ENCODE data around the gene GNG7. TPM values are rescaled to one million over a fixed set of nuclear protein-coding genes. Genes with fewer than 3 reads are reported as not detected.
A peak's percentile ranks its signal among the peaks of the same experiment; 100 is the strongest.
"Not testable (repeated sequence)": the region's sequence is repeated elsewhere in the genome, so short reads cannot be mapped to it uniquely, and the experiment has no call there.

The GNG7 gene
- polyA plus RNA-seq, 1 experiment, result 0.22 TPM

DNA sequence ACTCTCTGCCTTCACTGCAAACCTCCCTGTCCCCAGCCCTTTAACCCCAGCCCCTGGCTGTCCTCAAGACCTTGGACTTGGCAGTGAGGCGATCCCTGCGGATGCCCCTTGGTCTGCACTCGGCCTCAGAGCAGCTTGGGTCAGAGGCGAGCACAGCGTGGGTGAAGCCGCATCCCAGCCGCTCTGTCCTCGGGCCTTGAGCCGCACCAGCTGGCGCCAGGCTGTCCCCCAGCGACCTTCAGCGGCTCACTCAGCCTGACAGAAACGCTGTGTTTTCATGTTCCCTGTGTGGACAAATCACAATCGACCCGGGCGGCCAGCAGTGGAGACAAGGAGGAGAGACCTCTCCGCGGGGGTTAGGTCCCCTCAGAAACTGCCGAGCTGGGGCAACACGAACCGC, 52.0 kb downstream of the GNG7 start:
- H3K36me3 ChIP-seq (ENCODE audit: control insufficient read depth, insufficient read depth, low read length), result no peaks in the 10 kb centered on the region
- POLR2A ChIA-PET, result no interaction called here
- DNase-seq (ENCODE audit: low read depth), result no peak
- peaks cover 6% of the 10 kb centered on the region for H3K27me3 ChIP-seq (ENCODE audit: control insufficient read depth, insufficient read depth, low read length)
- no peak overlapping the region for H3K4me3 ChIP-seq (ENCODE audit: low read depth, low read length)
- TF ChIP-seq, protein P1, sequence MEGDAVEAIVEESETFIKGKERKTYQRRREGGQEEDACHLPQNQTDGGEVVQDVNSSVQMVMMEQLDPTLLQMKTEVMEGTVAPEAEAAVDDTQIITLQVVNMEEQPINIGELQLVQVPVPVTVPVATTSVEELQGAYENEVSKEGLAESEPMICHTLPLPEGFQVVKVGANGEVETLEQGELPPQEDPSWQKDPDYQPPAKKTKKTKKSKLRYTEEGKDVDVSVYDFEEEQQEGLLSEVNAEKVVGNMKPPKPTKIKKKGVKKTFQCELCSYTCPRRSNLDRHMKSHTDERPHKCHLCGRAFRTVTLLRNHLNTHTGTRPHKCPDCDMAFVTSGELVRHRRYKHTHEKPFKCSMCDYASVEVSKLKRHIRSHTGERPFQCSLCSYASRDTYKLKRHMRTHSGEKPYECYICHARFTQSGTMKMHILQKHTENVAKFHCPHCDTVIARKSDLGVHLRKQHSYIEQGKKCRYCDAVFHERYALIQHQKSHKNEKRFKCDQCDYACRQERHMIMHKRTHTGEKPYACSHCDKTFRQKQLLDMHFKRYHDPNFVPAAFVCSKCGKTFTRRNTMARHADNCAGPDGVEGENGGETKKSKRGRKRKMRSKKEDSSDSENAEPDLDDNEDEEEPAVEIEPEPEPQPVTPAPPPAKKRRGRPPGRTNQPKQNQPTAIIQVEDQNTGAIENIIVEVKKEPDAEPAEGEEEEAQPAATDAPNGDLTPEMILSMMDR (IDR thresholded peaks at IDR 0.05; ENCODE audit: insufficient read depth, low read depth, low read length), result no peak
- CTCF ChIA-PET, result interaction anchor here (12.3 kb wide), 1 partner anchor 98 kb away, joined by 244 read pairs; no protein-coding TSS in a partner anchor

DNA sequence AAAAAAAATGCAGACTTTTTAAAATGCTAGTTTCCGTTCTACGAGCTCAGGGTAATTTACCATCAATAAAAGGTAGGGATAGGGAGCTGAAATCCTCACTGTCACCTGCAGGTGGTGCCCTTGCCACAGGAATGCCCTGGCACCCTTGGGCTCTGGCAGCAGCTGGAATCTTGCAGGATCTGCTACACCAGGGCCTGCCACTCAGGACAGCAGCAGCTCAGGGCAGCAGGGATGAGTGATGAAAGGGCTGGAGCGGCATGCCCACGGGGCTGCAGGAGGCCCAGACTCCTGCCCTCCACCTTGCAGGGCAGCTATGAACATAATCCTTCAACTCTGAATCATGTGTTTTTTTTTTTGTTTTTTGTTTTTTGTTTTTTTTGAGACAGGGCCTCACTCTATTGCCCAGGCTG, 54.0 kb downstream of the GNG7 start:
- H3K36me3 ChIP-seq (ENCODE audit: control insufficient read depth, insufficient read depth, low read length), result no peaks in the 10 kb centered on the region
- ChIA-PET POLR2A (no interaction called here), CTCF (interaction anchor here (0.6 to 12.3 kb wide), 36 partner anchors 9 to 302 kb away, joined by 3 to 244 read pairs (median 5); partner anchors contain the start of genes SLC39A3, ZNF555 and ZNF57)
- no peak for DNase-seq (ENCODE audit: low read depth)
- H3K27me3 ChIP-seq (ENCODE audit: control insufficient read depth, insufficient read depth, low read length), result peaks cover 2% of the 10 kb centered on the region; the same call in 1 of the 2 replicates
- TF ChIP-seq, protein P1 (IDR thresholded peaks at IDR 0.05; ENCODE audit: insufficient read depth, low read depth, low read length), result peak; percentile 70
- no peak overlapping the region for H3K4me3 ChIP-seq (ENCODE audit: low read depth, low read length)

DNA sequence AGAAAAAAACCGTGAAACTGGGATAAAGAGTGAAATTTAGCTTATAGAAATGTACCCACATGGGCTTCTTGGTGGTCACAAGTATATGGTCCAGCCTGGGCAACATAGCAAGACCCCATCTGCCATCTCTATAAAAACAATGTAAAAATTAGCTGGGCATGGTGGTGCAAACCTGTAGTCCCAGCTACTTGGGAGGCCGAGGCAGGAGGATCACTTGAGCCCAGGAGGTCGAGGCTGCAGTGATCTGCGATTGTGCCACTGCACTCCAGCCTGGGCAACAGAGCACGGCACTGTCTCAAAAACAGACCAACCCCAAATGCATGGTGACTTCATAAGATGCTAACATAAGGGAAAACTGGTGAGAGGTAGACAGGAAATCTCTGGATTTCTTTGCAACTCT, 54.4 kb downstream of the GNG7 start:
- peaks cover 2% of the 10 kb centered on the region; the same call in 1 of the 2 replicates for H3K27me3 ChIP-seq (ENCODE audit: control insufficient read depth, insufficient read depth, low read length)
- H3K4me3 ChIP-seq (ENCODE audit: low read depth, low read length), result no peak overlapping the region
- TF ChIP-seq, protein P1 (IDR thresholded peaks at IDR 0.05; ENCODE audit: insufficient read depth, low read depth, low read length), result no peak
- DNase-seq (ENCODE audit: low read depth), result no peak
- ChIA-PET CTCF (interaction anchor here (0.6 to 12.3 kb wide), 36 partner anchors 10 to 302 kb away, joined by 3 to 244 read pairs (median 5); partner anchors contain the start of genes SLC39A3, ZNF555 and ZNF57), POLR2A (no interaction called here)
- no peaks in the 10 kb centered on the region for H3K36me3 ChIP-seq (ENCODE audit: control insufficient read depth, insufficient read depth, low read length)

DNA sequence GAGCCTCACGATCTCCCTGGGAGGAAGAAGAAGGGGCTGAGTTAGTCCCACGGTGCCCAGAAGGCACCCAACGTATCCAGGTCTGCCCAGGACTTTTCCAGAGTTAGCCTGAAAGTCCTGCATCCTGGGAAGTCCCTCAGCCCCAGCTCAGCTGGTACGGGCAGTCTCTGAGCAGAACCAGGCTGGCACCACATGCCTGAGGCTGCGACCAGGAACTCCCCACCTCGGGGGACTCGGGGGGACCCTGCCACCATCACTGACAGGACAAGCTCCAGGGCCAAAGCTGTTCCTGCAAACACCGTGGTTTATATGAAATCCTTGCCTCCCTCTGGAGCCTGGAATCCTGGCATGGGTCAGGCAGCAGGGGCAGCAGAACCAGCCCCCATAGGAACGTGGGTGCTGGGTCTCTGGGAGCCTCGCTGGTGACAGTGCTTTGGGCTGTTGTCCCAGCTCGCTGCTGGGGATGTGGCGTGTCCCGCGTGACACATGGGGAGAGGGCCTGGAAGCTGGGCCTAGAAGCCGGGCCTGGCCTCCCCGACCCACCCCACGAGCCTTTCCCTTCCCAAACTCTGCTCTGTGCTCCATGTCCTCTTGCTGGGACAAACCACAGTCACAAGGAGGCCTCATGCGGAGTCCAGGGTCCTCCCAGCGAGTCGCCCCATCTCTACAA, 55.5 kb downstream of the GNG7 start:
- ChIA-PET CTCF (interaction anchor here (1.5 to 12.3 kb wide), 4 partner anchors 11 to 253 kb away, joined by 3 to 244 read pairs (median 10); no protein-coding TSS in a partner anchor), POLR2A (no interaction called here)
- TF ChIP-seq, protein P1 (IDR thresholded peaks at IDR 0.05; ENCODE audit: insufficient read depth, low read depth, low read length), result no peak
- no peak for DNase-seq (ENCODE audit: low read depth)
- no peaks in the 10 kb centered on the region for H3K36me3 ChIP-seq (ENCODE audit: control insufficient read depth, insufficient read depth, low read length)
- no peaks in the 10 kb centered on the region for H3K27me3 ChIP-seq (ENCODE audit: control insufficient read depth, insufficient read depth, low read length)
- H3K4me3 ChIP-seq (ENCODE audit: low read depth, low read length), result no peak overlapping the region

DNA sequence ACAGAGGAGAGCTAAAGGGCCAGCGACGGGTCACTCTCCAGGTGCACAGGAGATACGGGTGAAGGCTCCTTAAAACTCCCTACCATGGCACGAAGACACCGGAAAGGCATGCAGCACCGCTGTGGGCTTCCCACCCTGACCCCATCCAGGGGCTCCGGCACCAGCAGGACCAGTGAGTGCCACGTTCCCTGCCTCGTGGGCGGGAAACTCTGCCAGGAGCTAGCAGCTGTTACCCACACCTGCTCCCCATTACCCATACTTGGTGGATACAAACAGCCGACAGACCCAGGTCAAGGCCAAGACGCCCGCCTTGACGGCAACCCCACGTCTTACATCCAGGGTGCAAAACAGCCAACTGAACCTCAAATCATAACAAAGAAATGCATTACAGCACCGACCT, 56.7 kb downstream of the GNG7 start:
- TF ChIP-seq, protein P1 (IDR thresholded peaks at IDR 0.05; ENCODE audit: insufficient read depth, low read depth, low read length), result no peak
- CTCF ChIA-PET, result interaction anchor here (0.9 to 12.3 kb wide), 3 partner anchors 9 to 125 kb away, joined by 3 to 244 read pairs (median 7); no protein-coding TSS in a partner anchor
- DNase-seq (ENCODE audit: low read depth), result no peak
- Histone ChIP-seq H3K27me3 (ENCODE audit: control insufficient read depth, insufficient read depth, low read length) (0 out of 2 replicates have a peak, but pooled peaks cover under 1% of the 10 kb centered on the region), H3K36me3 (ENCODE audit: control insufficient read depth, insufficient read depth, low read length) (no peaks in the 10 kb centered on the region), H3K4me3 (ENCODE audit: low read depth, low read length) (no peak overlapping the region)
- POLR2A ChIA-PET, result no interaction called here

DNA sequence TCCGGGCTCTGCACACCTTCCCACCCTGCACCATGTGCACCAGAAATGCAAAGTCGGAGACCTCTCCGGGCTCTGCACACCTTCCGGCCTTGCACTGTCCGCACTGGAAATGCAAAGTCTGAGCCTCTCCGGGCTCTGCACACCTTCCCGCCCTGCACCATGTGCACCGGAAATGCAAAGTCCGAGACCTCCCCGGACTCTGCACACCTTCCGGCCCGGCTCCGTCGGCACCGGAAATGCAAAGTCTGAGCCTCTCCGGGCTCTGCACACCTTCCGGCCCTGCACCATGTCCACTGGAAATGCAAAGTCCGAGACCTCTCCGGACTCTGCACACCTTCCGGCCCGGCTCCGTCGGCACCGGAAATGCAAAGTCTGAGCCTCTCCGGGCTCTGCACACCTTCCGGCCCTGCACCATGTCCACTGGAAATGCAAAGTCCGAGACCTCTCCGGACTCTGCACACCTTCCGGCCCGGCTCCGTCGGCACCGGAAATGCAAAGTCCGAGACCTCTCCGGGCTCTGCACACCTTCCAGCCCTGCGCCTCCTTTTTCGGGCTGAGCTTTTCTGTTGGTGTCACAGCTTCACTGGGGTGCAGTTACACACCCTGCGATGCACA, 59.3 kb downstream of the GNG7 start:
- CTCF ChIA-PET, result interaction anchor here (12.3 kb wide), 1 partner anchor 105 kb away, joined by 244 read pairs; no protein-coding TSS in a partner anchor

More for the DNA sequence above, 59.3 kb downstream of the GNG7 start:
- H3K4me3 ChIP-seq (ENCODE audit: low read depth, low read length); H3K27me3 ChIP-seq (ENCODE audit: control insufficient read depth, insufficient read depth, low read length); DNase-seq (ENCODE audit: low read depth); H3K36me3 ChIP-seq (ENCODE audit: control insufficient read depth, insufficient read depth, low read length); POLR2A ChIA-PET: not testable (repeated sequence)

Data from BJ (cell line).